Smooth muscle cell (in vitro differentiated cells): Measurements from ENCODE around the gene SRCIN1. TPM values are rescaled to one million over a fixed set of nuclear protein-coding genes. Genes with fewer than 3 reads are reported as not detected.

ENCODE experiments used
- DNase-seq: peaks from one replicate; lab custom pipeline; 2025; ENCODE audit not compliant: unreplicated experiment; lab: John Stamatoyannopoulos, UW
- H2AFZ ChIP-seq: fragments of 200-600 bp; sonication (generic); 2 replicates; pipeline ENCODE4 v1.6.0; 2016; ENCODE audit warnings: antibody characterized with exemption, low read depth, mild to moderate bottlenecking
- H3F3A ChIP-seq: fragments of 200-600 bp; sonication (generic); 2 replicates; pipeline ENCODE4 v1.6.0; 2017; ENCODE audit warnings: antibody characterized with exemption, low read depth
- H3K27ac ChIP-seq: fragments of 200-600 bp; sonication (generic); 2 replicates; pipeline ENCODE4 v1.5.1; 2016; ENCODE audit warnings: low read depth, mild to moderate bottlenecking
- H3K27me3 ChIP-seq: fragments of 200-600 bp; sonication (generic); 2 replicates; pipeline ENCODE4 v1.6.1; 2016; ENCODE audit warnings: low read depth, mild to moderate bottlenecking
- H3K36me3 ChIP-seq: fragments of 200-600 bp; sonication (generic); 2 replicates; pipeline ENCODE4 v1.5.1; 2016; ENCODE audit warnings: low read depth
- H3K4me1 ChIP-seq: fragments of 200-600 bp; sonication (generic); 2 replicates; pipeline ENCODE4 v1.5.1; 2016; ENCODE audit warnings: low read depth
- H3K4me2 ChIP-seq: fragments of 200-600 bp; sonication (generic); 2 replicates; pipeline ENCODE4 v1.6.0; 2016; ENCODE audit warnings: mild to moderate bottlenecking
- H3K4me3 ChIP-seq: fragments of 200-600 bp; sonication (generic); 2 replicates; pipeline ENCODE4 v1.5.1; 2016; ENCODE audit warnings: mild to moderate bottlenecking
- H3K79me2 ChIP-seq: fragments of 200-600 bp; sonication (generic); 2 replicates; pipeline ENCODE4 v1.6.0; 2016; ENCODE audit warnings: low read depth, mild to moderate bottlenecking
- H3K9ac ChIP-seq: fragments of 200-600 bp; sonication (generic); 2 replicates; pipeline ENCODE4 v1.6.0; 2016; ENCODE audit warnings: low read depth
- H3K9me3 ChIP-seq: fragments of 200-600 bp; sonication (generic); replicated peaks from 2 replicates; pipeline ENCODE4 v1.5.1; 2016; ENCODE audit warnings: low read depth
- H4K20me1 ChIP-seq: fragments of 200-600 bp; sonication (generic); 2 replicates; pipeline ENCODE4 v1.6.0; 2016; ENCODE audit warnings: low read depth
- WGBS: methylation state at CpG from one replicate; pipeline ENCODE4 v1.1.7; 2016; ENCODE audit warnings: low lambda C conversion rate; 5-methylcytosine and 5-hydroxymethylcytosine counted together
- polyA plus RNA-seq: library from polyadenylated mRNA; unstranded; fragments of >200 nt; fragmentation: Nextera tagmentation; extraction: Ambion mirVana; gene quantifications from 2 replicates; pipeline ENCODE4 v1.2.1, GENCODE V29; 2016
- total RNA-seq: library from RNA; depleted of rRNA; stranded (reverse); fragments of >200 nt; gene quantifications from 2 replicates; pipeline ENCODE4 v1.2.3, GENCODE V29; 2014
- TF ChIP-seq, protein P1 (sequence below): fragments of 200-600 bp; sonication (generic); IDR thresholded peaks from 2 replicates; pipeline ENCODE4 v1.5.1; 2017; ENCODE audit warnings: borderline replicate concordance, mild to moderate bottlenecking, antibody characterized with exemption; ENCODE audit not compliant: insufficient read depth, poor library complexity, severe bottlenecking

SRCIN1 gene
- total and polyA plus RNA-seq, 2 experiments from 2014 or later: 0.16 to 0.90 TPM

GRCh38 chr17:38554430-38555350, 51.1 kb downstream of the SRCIN1 start:
- 83% methylated on average over 8 of the region's 8 CpGs for WGBS
- Histone ChIP-seq H3K4me3 (no peak overlapping the region), H3K9me3 (no peaks in the 10 kb centered on the region), H3F3A (no peaks in the 10 kb centered on the region), H3K4me1 (peaks cover 8% of the 10 kb centered on the region), H3K27me3 (peaks cover 12% of the 10 kb centered on the region), H3K27ac (no peak overlapping the region), H3K4me2 (no peak overlapping the region), H3K79me2 (no peaks in the 10 kb centered on the region), H3K9ac (no peak overlapping the region), H4K20me1 (no peaks in the 10 kb centered on the region), H3K36me3 (no peaks in the 10 kb centered on the region), H2AFZ (no peak overlapping the region)
- DNase-seq: no peak
- TF ChIP-seq, protein P1, sequence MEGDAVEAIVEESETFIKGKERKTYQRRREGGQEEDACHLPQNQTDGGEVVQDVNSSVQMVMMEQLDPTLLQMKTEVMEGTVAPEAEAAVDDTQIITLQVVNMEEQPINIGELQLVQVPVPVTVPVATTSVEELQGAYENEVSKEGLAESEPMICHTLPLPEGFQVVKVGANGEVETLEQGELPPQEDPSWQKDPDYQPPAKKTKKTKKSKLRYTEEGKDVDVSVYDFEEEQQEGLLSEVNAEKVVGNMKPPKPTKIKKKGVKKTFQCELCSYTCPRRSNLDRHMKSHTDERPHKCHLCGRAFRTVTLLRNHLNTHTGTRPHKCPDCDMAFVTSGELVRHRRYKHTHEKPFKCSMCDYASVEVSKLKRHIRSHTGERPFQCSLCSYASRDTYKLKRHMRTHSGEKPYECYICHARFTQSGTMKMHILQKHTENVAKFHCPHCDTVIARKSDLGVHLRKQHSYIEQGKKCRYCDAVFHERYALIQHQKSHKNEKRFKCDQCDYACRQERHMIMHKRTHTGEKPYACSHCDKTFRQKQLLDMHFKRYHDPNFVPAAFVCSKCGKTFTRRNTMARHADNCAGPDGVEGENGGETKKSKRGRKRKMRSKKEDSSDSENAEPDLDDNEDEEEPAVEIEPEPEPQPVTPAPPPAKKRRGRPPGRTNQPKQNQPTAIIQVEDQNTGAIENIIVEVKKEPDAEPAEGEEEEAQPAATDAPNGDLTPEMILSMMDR: no peak

DNA sequence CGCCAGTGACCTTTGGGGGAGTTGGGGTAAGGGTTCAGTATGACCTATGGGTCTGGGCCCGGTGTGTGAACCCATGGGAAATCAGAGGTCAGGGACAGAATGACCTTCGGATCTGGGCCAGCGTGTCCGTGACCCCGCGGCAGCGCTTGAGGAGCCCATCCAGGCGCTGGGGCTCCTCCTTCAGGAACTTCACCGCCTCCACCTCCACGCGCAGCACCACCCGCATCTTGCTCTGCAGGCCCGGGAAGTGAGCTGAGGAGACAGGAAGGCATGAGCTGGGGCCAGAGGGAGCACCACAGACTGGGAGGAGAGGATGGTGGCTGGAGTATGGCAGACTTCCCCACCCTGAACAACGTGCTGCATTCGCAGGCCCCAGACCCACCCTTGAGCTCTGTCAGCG, 53.4 kb downstream of the SRCIN1 start:
- WGBS: 99% methylated on average over 16 of the region's 17 CpGs
- DNase-seq: no peak
- Histone ChIP-seq H2AFZ (no peak overlapping the region), H3K9me3 (no peaks in the 10 kb centered on the region), H3K36me3 (no peaks in the 10 kb centered on the region), H4K20me1 (no peaks in the 10 kb centered on the region), H3K4me2 (no peak overlapping the region), H3K79me2 (no peaks in the 10 kb centered on the region), H3K4me3 (no peak overlapping the region), H3K4me1 (no peaks in the 10 kb centered on the region), H3F3A (no peaks in the 10 kb centered on the region), H3K27ac (no peak overlapping the region), H3K27me3 (no peaks in the 10 kb centered on the region), H3K9ac (no peak overlapping the region)
- TF ChIP-seq, protein P1: no peak

GRCh38 chr17:38551121-38551520, 54.6 kb downstream of the SRCIN1 start:
- Histone ChIP-seq H3K9me3 (no peaks in the 10 kb centered on the region), H3K36me3 (no peaks in the 10 kb centered on the region), H3K9ac (no peak overlapping the region), H3K27me3 (no peaks in the 10 kb centered on the region), H3K27ac (no peak overlapping the region), H3K4me3 (no peak overlapping the region), H2AFZ (no peak overlapping the region), H3K4me2 (no peak overlapping the region), H3K4me1 (no peaks in the 10 kb centered on the region), H3F3A (no peaks in the 10 kb centered on the region), H4K20me1 (no peaks in the 10 kb centered on the region), H3K79me2 (no peaks in the 10 kb centered on the region)
- TF ChIP-seq, protein P1: no peak
- 98% methylated on average over 9 of the region's 9 CpGs for WGBS
- DNase-seq: no peak
